ENCODE results near the gene FKBP1A. TPM values are rescaled to one million over a fixed set of nuclear protein-coding genes. Genes with fewer than 3 reads are reported as not detected.

The FKBP1A gene
- total and polyA plus RNA-seq, 2 donors, result 96.6 to 253 TPM

DNA sequence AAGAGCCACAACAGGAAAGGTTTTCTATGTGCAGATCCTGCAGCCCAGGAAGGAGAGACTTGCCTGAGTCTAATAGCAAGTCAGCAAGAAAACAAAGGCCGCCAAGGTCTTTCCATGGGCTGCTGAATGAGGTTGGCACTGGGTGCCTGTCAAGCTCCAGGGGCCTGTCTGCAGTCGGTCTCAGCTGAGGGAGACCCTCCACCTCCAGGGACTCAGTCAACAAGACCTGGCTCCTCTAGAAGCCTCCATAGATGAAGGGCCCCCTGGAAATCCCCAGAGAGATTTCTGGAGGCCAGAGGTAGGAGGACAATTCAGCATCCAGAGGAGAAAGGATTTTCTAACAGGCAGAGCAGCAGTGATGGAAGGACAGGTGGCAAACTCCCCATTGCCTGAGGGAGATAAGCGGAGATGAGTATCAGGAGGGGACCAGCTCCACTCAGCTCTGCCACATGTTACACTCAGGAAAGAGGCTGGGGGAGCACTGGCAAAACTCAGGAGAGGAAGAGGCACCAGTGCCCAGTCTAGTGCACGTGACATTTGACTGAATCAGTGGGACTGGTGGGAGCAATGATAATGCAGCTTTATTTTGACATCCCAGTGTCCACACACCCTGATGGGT, 33.5 kb upstream of the FKBP1A start:
- no peak for DNase-seq (ENCODE audit: extremely low spot score)

DNA sequence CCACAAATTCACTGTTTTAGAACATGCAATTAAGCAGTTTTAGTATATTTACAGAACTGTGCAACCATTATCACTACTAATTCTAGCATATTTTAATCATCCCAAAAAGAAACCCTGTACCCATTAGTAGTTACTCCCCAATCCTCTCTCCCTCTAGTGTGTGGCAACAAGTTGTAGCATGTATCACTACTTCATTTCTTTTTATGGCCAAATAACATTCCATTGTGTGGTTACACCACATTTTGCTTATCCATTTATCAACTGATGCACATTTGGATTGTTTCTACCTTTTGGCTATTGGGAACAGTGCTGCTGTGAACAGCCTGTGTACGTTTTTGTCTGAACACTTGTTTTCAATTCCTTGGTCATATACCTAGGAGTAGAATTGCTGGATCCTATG, 31.5 kb upstream of the FKBP1A start:
- Histone ChIP-seq H3K4me1 (ENCODE audit: insufficient read depth) (no peaks in the 10 kb centered on the region), H3K27ac (ENCODE audit: low read depth) (no peak overlapping the region), H3K4me3 (ENCODE audit: low read depth, low read length) (no peak overlapping the region), H3K36me3 (ENCODE audit: insufficient read depth) (no peaks in the 10 kb centered on the region)
- DNase-seq (ENCODE audit: extremely low spot score), result no peak
- WGBS, result 53% methylated on average over 1 of the region's 1 CpG

More for the DNA sequence above, 33.5 kb upstream of the FKBP1A start:
- H3K27ac ChIP-seq (ENCODE audit: low read depth), result no peak overlapping the region
- no peak overlapping the region for H3K4me3 ChIP-seq (ENCODE audit: low read depth, low read length)
- 60% methylated on average over 4 of the region's 4 CpGs for WGBS
- no peaks in the 10 kb centered on the region for H3K36me3 ChIP-seq (ENCODE audit: insufficient read depth)
- H3K4me1 ChIP-seq (ENCODE audit: insufficient read depth), result no peaks in the 10 kb centered on the region

DNA sequence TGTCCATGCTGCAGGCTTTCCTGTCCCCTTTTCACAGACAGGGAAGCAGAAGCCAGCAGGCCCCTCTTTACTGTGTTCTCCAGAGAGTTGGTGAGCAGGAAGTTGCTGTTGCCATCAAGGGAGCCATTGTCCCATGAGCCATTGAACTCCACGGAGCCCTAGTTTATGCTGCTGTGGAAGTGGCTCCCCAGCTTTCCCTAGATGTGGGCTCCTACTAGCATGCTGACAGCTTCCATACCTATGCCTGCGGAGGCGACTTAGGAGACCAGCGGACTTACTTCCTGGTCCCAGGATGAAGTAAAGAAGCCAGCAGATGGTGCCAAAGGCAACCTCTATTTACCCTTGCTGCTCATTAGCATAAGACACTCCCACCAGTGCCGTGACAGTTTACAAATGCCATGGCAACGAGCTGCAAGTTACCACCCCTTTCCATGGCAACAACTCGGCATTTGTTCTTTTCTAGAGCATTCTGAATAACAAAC, 30.8 kb upstream of the FKBP1A start:
- Histone ChIP-seq H3K4me1 (ENCODE audit: insufficient read depth) (no peaks in the 10 kb centered on the region), H3K4me3 (ENCODE audit: low read depth, low read length) (no peak overlapping the region), H3K27ac (ENCODE audit: low read depth) (no peak overlapping the region), H3K36me3 (ENCODE audit: insufficient read depth) (no peaks in the 10 kb centered on the region)
- DNase-seq (ENCODE audit: extremely low spot score), result no peak
- whole genome bisulfite sequencing, result 29% methylated on average over 7 of the region's 7 CpGs

DNA sequence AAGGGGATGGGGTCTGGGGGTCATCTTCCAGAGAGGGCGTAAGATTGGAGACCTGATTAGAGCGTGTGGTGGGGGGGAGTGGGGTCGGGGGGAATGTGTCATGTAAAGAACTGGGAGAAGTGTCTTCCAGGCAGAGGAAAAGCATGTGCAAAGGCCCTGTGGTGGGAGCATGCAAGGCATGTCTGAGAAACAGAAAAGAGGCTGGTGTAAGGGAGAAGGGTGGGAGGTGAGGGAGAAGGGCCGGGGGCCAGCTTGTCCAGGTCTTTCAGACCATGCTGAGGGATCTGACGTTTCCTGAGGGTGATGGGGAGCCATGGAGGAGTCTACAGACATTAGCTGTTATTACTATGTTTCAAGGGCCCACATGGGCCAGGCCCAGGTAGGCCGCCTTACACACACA, 30.4 kb upstream of the FKBP1A start:
- no peaks in the 10 kb centered on the region for H3K4me1 ChIP-seq (ENCODE audit: insufficient read depth)
- DNase-seq (ENCODE audit: extremely low spot score), result no peak
- no peak overlapping the region for H3K4me3 ChIP-seq (ENCODE audit: low read depth, low read length)
- no peak overlapping the region for H3K27ac ChIP-seq (ENCODE audit: low read depth)
- 80% methylated on average over 6 of the region's 6 CpGs for WGBS
- no peaks in the 10 kb centered on the region for H3K36me3 ChIP-seq (ENCODE audit: insufficient read depth)

DNA sequence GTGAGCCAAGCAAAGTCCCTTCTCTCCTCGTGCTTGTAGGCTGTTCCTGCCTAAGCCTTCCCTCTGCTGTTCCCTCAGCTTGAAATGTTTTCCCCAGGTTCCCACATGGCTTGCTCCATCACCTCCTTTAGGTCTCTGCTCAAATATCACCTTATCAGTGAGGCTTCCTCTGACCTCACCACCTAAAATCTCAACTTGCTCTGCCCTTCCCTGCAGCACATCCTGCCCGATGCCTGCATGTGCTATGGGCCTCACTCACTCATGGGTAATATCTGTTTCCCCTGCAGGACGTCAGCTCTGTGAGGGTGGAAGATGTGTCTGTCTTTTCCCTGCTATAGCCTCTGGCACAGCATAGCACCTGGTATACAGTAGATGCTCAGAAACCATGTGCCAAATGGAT, 29.9 kb upstream of the FKBP1A start:
- WGBS, result 37% methylated on average over 3 of the region's 3 CpGs
- Histone ChIP-seq H3K4me3 (ENCODE audit: low read depth, low read length) (no peak overlapping the region), H3K36me3 (ENCODE audit: insufficient read depth) (no peaks in the 10 kb centered on the region), H3K27ac (ENCODE audit: low read depth) (no peak overlapping the region), H3K4me1 (ENCODE audit: insufficient read depth) (no peaks in the 10 kb centered on the region)
- no peak for DNase-seq (ENCODE audit: extremely low spot score)

DNA sequence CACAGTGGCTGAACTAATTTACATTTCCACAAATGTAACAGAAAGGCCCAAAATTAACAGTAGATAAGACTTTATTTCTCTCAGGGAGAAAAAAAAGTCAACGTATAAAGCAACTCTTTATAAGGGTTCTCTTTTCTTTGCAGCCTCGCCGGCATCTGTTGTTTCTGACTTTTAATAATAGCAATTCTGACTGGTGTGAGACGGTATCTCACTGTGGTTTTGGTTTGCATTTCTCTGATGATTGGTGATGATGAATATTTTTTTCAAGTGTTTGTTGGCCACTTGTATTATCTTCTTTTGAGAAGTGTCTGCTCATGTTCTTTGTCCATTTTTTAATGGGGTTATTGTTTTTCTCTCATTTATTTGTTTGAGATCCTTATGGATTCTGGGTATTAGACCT, 27.2 kb upstream of the FKBP1A start:
- Histone ChIP-seq H3K4me1 (ENCODE audit: insufficient read depth) (no peaks in the 10 kb centered on the region), H3K4me3 (ENCODE audit: low read depth, low read length) (no peak overlapping the region), H3K27ac (ENCODE audit: low read depth) (no peak overlapping the region), H3K36me3 (ENCODE audit: insufficient read depth) (no peaks in the 10 kb centered on the region)
- no peak for DNase-seq (ENCODE audit: extremely low spot score)
- WGBS, result 94% methylated on average over 4 of the region's 4 CpGs

DNA sequence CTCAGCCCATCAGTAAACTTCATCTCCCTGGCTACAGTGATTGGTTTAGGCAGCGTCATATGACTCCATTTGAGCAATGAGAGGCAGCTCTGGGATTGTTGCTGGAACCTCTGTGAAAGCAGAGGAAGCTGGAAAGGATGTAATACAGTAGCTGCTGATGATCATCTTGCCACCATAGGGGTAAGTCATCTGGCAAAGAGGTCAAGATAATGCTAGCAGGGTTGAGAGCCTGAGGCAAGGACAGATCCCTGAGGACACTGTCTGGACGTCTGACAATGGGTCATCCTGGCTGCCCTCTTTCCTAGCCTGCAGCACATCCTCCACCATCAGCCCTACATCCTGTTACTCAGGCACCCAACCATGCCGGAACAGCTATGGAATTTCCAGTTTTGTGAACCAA, 25.5 kb upstream of the FKBP1A start:
- no peak overlapping the region for H3K27ac ChIP-seq (ENCODE audit: low read depth)
- H3K36me3 ChIP-seq (ENCODE audit: insufficient read depth), result no peaks in the 10 kb centered on the region
- no peak overlapping the region for H3K4me3 ChIP-seq (ENCODE audit: low read depth, low read length)
- no peak for DNase-seq (ENCODE audit: extremely low spot score)
- no peaks in the 10 kb centered on the region for H3K4me1 ChIP-seq (ENCODE audit: insufficient read depth)
- 51% methylated on average over 3 of the region's 3 CpGs for WGBS

DNA sequence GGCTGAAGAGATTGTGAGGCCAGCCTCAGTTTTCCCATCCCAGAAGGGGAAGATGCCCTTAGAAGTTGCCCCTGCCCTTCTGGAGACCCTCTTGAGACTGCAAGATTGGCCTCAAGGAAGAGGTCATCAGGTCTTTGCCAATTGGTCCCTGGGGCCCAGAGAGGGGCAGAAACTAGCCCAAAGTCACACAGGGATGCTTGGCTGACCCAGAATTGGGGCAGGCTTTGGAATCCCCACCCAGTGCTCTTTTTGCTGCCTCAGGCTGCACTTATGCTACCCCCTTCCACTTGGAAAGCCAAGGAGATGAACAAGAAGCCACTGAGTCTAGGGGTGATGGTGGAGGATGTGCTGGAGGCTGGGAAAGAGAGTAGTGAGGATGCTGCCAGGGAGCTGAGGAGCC, 24.9 kb upstream of the FKBP1A start:
- Histone ChIP-seq H3K4me1 (ENCODE audit: insufficient read depth) (no peaks in the 10 kb centered on the region), H3K36me3 (ENCODE audit: insufficient read depth) (no peaks in the 10 kb centered on the region), H3K4me3 (ENCODE audit: low read depth, low read length) (no peak overlapping the region), H3K27ac (ENCODE audit: low read depth) (no peak overlapping the region)
- DNase-seq (ENCODE audit: extremely low spot score), result no peak

DNA sequence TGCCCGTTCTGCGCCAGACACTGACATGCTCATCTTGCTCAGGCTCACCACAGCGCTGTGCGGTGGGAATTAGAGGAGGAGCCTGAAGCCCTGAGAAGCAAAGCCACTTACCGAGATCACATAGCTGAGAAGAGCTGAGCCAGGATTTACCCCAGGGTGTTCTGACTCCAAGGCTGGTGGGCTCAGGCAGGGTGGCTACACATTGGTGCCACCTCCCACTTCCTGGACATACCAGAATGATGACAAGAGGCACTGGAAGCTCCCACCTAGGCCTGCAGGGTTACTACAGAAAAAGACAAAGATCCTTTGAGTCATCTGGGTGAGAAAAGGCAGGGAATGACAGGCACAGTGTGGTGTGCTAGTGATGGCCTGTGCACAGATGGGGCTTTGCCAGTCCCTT, 24.4 kb upstream of the FKBP1A start:
- H3K4me1 ChIP-seq (ENCODE audit: insufficient read depth), result no peaks in the 10 kb centered on the region
- 63% methylated on average over 5 of the region's 5 CpGs for WGBS
- no peak for DNase-seq (ENCODE audit: extremely low spot score)

DNA sequence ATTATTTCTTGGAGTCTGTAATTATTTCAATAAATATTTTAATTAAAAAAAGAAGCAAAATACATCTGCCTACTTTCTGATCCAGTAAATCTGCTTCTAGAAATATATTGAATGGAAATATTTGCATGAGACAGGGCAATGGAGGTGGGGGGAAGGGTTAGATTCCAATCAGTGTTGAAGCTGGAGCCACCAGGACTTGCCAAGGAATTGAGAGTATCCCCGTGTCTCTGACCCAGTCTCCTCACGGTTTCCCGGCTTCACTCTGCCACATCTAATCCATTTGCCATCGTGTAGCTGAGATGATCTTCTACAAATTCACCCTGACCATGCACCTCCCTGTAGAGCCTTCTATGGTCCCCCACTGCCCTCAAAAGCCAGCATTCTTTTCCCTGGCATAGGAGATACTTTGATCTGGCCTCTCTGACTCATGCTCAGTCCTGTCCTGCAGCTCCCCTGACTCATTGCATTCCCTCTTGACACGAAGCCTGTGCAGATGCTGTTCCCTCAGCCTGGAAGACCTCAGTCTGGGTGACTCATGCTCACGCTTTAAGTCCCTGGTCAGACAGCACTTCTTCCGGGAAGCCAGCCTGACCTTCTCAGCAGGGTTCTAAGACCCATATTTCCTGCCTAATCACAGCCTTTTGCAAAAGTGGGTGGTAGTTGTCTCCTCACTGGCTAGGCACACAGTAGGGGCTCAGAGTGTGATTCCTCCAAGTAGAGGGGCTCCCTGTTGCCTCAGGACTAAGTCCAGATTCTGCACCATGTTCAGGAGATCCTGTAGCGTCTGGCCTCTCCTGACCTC, 23.0 kb upstream of the FKBP1A start:
- Histone ChIP-seq H3K4me3 (ENCODE audit: low read depth, low read length) (no peak overlapping the region), H3K4me1 (ENCODE audit: insufficient read depth) (no peaks in the 10 kb centered on the region), H3K27ac (ENCODE audit: low read depth) (no peak overlapping the region), H3K36me3 (ENCODE audit: insufficient read depth) (no peaks in the 10 kb centered on the region)
- no peak for DNase-seq (ENCODE audit: extremely low spot score)
- WGBS, result 72% methylated on average over 8 of the region's 8 CpGs

More for the DNA sequence above, 24.4 kb upstream of the FKBP1A start:
- no peak overlapping the region for H3K4me3 ChIP-seq (ENCODE audit: low read depth, low read length)
- H3K27ac ChIP-seq (ENCODE audit: low read depth), result no peak overlapping the region
- no peaks in the 10 kb centered on the region for H3K36me3 ChIP-seq (ENCODE audit: insufficient read depth)

DNA sequence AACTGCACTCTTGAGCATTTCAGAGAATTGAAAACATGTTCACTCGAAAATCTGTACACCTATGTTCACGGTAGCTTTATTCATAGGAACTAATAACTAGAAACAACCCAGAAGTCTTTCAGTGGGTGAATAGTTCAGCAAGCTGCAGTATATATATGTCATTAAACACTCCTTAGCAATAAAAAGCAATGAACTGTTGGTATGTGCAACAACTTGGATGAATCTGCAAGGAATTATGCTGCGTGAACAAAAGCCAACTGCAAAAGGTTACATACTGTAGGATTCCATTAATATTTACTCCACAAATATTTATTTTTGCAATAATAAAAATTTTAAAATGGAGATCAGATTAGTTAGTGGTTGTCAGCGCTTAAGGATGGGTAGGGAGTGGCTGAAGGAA, 22.1 kb upstream of the FKBP1A start:
- no peak overlapping the region for H3K27ac ChIP-seq (ENCODE audit: low read depth)
- DNase-seq (ENCODE audit: extremely low spot score), result no peak
- no peak overlapping the region for H3K4me3 ChIP-seq (ENCODE audit: low read depth, low read length)
- no peaks in the 10 kb centered on the region for H3K36me3 ChIP-seq (ENCODE audit: insufficient read depth)
- 72% methylated on average over 4 of the region's 4 CpGs for WGBS
- no peaks in the 10 kb centered on the region for H3K4me1 ChIP-seq (ENCODE audit: insufficient read depth)

DNA sequence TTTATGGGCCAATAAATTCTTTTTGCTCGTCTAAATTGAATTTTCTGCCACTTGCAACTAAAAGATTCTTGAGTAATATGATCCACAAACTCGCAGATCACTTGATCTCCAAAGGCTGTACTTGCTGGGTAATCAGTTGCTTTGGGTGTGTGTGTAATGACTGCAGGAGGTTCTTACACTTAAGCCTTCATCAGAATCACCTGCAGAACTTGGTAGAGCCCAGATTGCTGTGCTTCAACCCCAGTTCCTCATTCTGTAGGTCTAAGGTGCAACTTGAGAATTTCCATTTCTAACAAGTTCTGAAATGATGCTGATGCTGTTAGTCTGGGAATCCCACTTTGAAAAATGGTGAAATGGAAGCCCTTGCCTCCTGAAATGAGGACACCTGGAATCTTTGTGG, 12.9 kb upstream of the FKBP1A start:
- Histone ChIP-seq H3K4me3 (ENCODE audit: low read depth, low read length) (no peak overlapping the region), H3K4me1 (ENCODE audit: insufficient read depth) (no peaks in the 10 kb centered on the region), H3K27ac (ENCODE audit: low read depth) (no peak overlapping the region), H3K36me3 (ENCODE audit: insufficient read depth) (no peaks in the 10 kb centered on the region)
- WGBS, result 35% methylated on average over 2 of the region's 2 CpGs
- DNase-seq (ENCODE audit: extremely low spot score), result no peak

DNA sequence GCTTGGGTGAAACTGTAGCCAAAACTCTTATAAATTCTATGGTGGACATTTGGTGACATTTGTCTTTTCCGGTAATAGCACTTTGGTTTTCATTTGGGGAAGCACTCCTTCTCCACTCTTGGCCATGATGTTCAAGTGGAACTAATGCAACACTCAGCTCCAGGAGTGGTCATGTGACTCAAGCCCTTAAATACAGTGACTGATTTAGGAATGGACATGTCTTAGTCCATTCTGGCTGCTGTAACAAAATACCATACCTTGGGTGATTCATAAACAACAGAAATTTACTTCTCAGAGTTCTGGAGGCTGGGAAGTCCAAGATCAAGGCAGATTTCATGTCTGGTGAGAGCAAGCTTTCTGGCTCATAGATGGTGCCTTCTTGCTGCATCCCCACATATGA, 10.8 kb upstream of the FKBP1A start:
- Histone ChIP-seq H3K4me3 (ENCODE audit: low read depth, low read length) (no peak overlapping the region), H3K4me1 (ENCODE audit: insufficient read depth) (no peaks in the 10 kb centered on the region), H3K36me3 (ENCODE audit: insufficient read depth) (no peaks in the 10 kb centered on the region), H3K27ac (ENCODE audit: low read depth) (no peak overlapping the region)
- no peak for DNase-seq (ENCODE audit: extremely low spot score)
- WGBS, result 46% methylated on average over 1 of the region's 1 CpG

DNA sequence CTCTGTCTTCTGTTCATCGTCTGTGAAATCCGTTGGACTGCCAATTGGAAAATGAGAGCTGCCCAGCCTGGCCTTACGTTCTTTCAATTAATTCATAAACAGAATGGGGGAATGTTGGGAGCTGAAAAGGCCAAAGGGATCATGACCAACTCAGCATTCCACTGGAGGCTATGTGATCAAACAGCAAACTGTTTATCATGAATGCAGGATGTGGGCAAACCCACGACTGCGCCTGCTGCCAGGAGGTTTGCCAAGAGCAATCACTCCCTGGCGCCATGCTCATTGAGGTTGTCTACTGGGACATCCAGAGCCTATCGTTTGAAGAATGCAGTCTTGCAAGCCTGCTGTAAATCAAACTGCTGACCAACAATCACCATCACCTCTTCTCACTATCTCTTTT, 9.3 kb upstream of the FKBP1A start:
- WGBS, result 72% methylated on average over 7 of the region's 7 CpGs

More for the DNA sequence above, 9.3 kb upstream of the FKBP1A start:
- DNase-seq (ENCODE audit: extremely low spot score), result no peak
- no peaks in the 10 kb centered on the region for H3K4me1 ChIP-seq (ENCODE audit: insufficient read depth)
- H3K27ac ChIP-seq (ENCODE audit: low read depth), result no peak overlapping the region
- H3K4me3 ChIP-seq (ENCODE audit: low read depth, low read length), result no peak overlapping the region
- no peaks in the 10 kb centered on the region for H3K36me3 ChIP-seq (ENCODE audit: insufficient read depth)
